Measurements from ENCODE around the gene FLNB.

The FLNB gene

GRCh38 chr3:58101499-58102389, 93.5 kb downstream of the FLNB start:
- no peak for DNase-seq (ENCODE audit: low read depth)
- no peak overlapping the region for H3K4me3 ChIP-seq (ENCODE audit: control insufficient read depth, low read depth, low read length)
- TF ChIP-seq CTCF (conservative IDR thresholded peaks at IDR 0.05; ENCODE audit: control insufficient read depth, insufficient read depth, low read depth, low read length) = no peak

- peak; percentile 28 for DNase-seq (ENCODE audit: low read depth)
- no peak for TF ChIP-seq CTCF (conservative IDR thresholded peaks at IDR 0.05; ENCODE audit: control insufficient read depth, insufficient read depth, low read depth, low read length)
- no peak overlapping the region for H3K4me3 ChIP-seq (ENCODE audit: control insufficient read depth, low read depth, low read length)
Observed at GRCh38 chr3:58102390-58102750, 94.1 kb downstream of the FLNB start.

GRCh38 chr3:58102976-58103451, 94.8 kb downstream of the FLNB start:
- H3K4me3 ChIP-seq (ENCODE audit: control insufficient read depth, low read depth, low read length) = no peak overlapping the region
- no peak for TF ChIP-seq CTCF (conservative IDR thresholded peaks at IDR 0.05; ENCODE audit: control insufficient read depth, insufficient read depth, low read depth, low read length)
- DNase-seq (ENCODE audit: low read depth) = peak; percentile 23

- no peak for TF ChIP-seq CTCF (conservative IDR thresholded peaks at IDR 0.05; ENCODE audit: control insufficient read depth, insufficient read depth, low read depth, low read length)
- H3K4me3 ChIP-seq (ENCODE audit: control insufficient read depth, low read depth, low read length) = no peak overlapping the region
- no peak for DNase-seq (ENCODE audit: low read depth)
Observed at GRCh38 chr3:58104151-58104550, 95.9 kb downstream of the FLNB start.

GRCh38 chr3:58104712-58105111, 96.5 kb downstream of the FLNB start:
- DNase-seq (ENCODE audit: low read depth) = no peak
- no peak overlapping the region for H3K4me3 ChIP-seq (ENCODE audit: control insufficient read depth, low read depth, low read length)
- TF ChIP-seq CTCF (conservative IDR thresholded peaks at IDR 0.05; ENCODE audit: control insufficient read depth, insufficient read depth, low read depth, low read length) = no peak

GRCh38 chr3:58105196-58105595, 97.0 kb downstream of the FLNB start:
- DNase-seq (ENCODE audit: low read depth) = no peak
- H3K4me3 ChIP-seq (ENCODE audit: control insufficient read depth, low read depth, low read length) = no peak overlapping the region
- TF ChIP-seq CTCF (conservative IDR thresholded peaks at IDR 0.05; ENCODE audit: control insufficient read depth, insufficient read depth, low read depth, low read length) = no peak
